Endothelial cell of umbilical vein (primary cell): ENCODE data around the gene OTUD7B. TPM values are rescaled to one million over a fixed set of nuclear protein-coding genes. Genes with fewer than 3 reads are reported as not detected.

ENCODE experiments used
- BruUV-seq: library from RNA; stranded (reverse); fragments of 400-500 nt; replicated peaks from 2 replicates; lab custom pipeline; 2021; lab: Mats Ljungman, UMichigan
- CTCF ChIA-PET: fragments of 300-600, 350-600 bp; sonication (Branson Sonifier 250); formaldehyde crosslinking; loops from one replicate; lab custom pipeline; 2021; ENCODE audit warnings: antibody characterized with exemption, inconsistent platforms; lab: Charles Lee
- POLR2A ChIA-PET: fragments of 300-600, 350-600 bp; sonication (Branson Sonifier 250); formaldehyde crosslinking; loops from one replicate; lab custom pipeline; 2021; ENCODE audit warnings: antibody characterized with exemption, inconsistent platforms; lab: Charles Lee
- DNase-seq: peaks from one replicate; pipeline ENCODE4 v3.0.0-alpha.2; 2011; ENCODE audit warnings: low read depth, low spot score
- FAIRE-seq: peaks from 2 replicates; lab custom pipeline; 2011; peaks lifted over from hg19 to GRCh38; lab: Jason Lieb, UNC
- H2AFZ ChIP-seq: 2 replicates; pipeline ENCODE4 v1.6.0; 2012; ENCODE audit warnings: low read depth, low read length, control low read depth, inconsistent platforms
- H3K27ac ChIP-seq: 2 replicates; pipeline ENCODE4 v1.5.1; 2011; ENCODE audit warnings: low read depth, mild to moderate bottlenecking, control low read depth, low read length, moderate library complexity; ENCODE audit not compliant: insufficient read depth
- H3K27me3 ChIP-seq, 2 experiments: 2 replicates each; pipeline versions ENCODE4 v1.6.0 to v1.6.1; 2011; ENCODE audit warnings: low read length in 2 of 2, mixed read lengths in 1 of 2; ENCODE audit not compliant: control insufficient read depth in 2 of 2, insufficient read depth in 2 of 2
- H3K36me3 ChIP-seq, 2 experiments: 2 replicates in 1 of 2; 3 replicates in 1 of 2; pipeline ENCODE4 v1.5.1; 2011; ENCODE audit warnings: low read length in 2 of 2, mild to moderate bottlenecking in 1 of 2, moderate library complexity in 1 of 2; ENCODE audit not compliant: control insufficient read depth in 2 of 2, insufficient read depth in 2 of 2; ENCODE audit errors: extremely low read depth in 1 of 2
- H3K4me1 ChIP-seq: 3 replicates; pipeline ENCODE4 v1.5.1; 2011; ENCODE audit warnings: mild to moderate bottlenecking, low read length; ENCODE audit not compliant: control insufficient read depth, insufficient read depth; ENCODE audit errors: extremely low read depth
- H3K4me2 ChIP-seq: 2 replicates; pipeline ENCODE4 v1.6.1; 2011; ENCODE audit warnings: low read length, control low read depth, mixed read lengths; ENCODE audit not compliant: insufficient read depth
- H3K4me3 ChIP-seq, 3 experiments: fragments of 200-600 bp in 1 of 3; sonication (generic), shearing (Covaris generic) in 1 of 3; replicated peaks in 1 of 3; 2 replicates each; pipeline ENCODE4 v1.5.1; 2011 to 2016; ENCODE audit warnings: control low read depth in 3 of 3, low read length in 3 of 3, mild to moderate bottlenecking in 2 of 3, inconsistent platforms in 1 of 3, low read depth in 1 of 3, moderate library complexity in 1 of 3; ENCODE audit not compliant: insufficient read depth in 1 of 3
- H3K79me2 ChIP-seq: 2 replicates; pipeline ENCODE4 v1.6.0; 2012; ENCODE audit warnings: low read length, inconsistent platforms; ENCODE audit not compliant: control insufficient read depth, insufficient read depth
- H3K9ac ChIP-seq: replicated peaks from 2 replicates; pipeline ENCODE3; 2011; ENCODE audit warnings: low read length, control low read depth; ENCODE audit not compliant: insufficient read depth; ENCODE audit errors: extremely low read depth
- H3K9me1 ChIP-seq: replicated peaks from 3 replicates; pipeline ENCODE4 v1.6.0; 2011; ENCODE audit warnings: mild to moderate bottlenecking, low read length; ENCODE audit not compliant: control insufficient read depth, insufficient read depth; ENCODE audit errors: extremely low read depth
- H3K9me3 ChIP-seq: replicated peaks from 2 replicates; pipeline ENCODE4 v1.5.1; 2012; ENCODE audit warnings: low read length, inconsistent platforms; ENCODE audit not compliant: control insufficient read depth, insufficient read depth
- H4K20me1 ChIP-seq: replicated peaks from 2 replicates; pipeline ENCODE3; 2011; ENCODE audit warnings: mild to moderate bottlenecking, low read length; ENCODE audit not compliant: control insufficient read depth, insufficient read depth; ENCODE audit errors: extremely low read depth
- EZH2 ChIP-seq: IDR thresholded peaks from 2 replicates; pipeline ENCODE4 v1.6.1; 2012; ENCODE audit warnings: borderline replicate concordance, low read depth, mild to moderate bottlenecking, moderate library complexity, low read length, inconsistent platforms; ENCODE audit not compliant: severe bottlenecking
- FOS ChIP-seq: IDR thresholded peaks from 2 replicates; pipeline ENCODE4 v1.6.1; 2011; ENCODE audit warnings: mild to moderate bottlenecking, low read length, moderate library complexity, borderline replicate concordance; ENCODE audit not compliant: insufficient read depth
- GATA2 ChIP-seq: IDR thresholded peaks from 2 replicates; pipeline ENCODE4 v1.7.0; 2011; ENCODE audit warnings: low read depth, mild to moderate bottlenecking, moderate library complexity, mixed read lengths, low read length; ENCODE audit not compliant: insufficient read length, insufficient read depth
- JUN ChIP-seq: IDR thresholded peaks from 2 replicates; pipeline ENCODE4 v1.6.1; 2011; ENCODE audit warnings: borderline replicate concordance, low read depth; ENCODE audit not compliant: insufficient read length, insufficient read depth
- MYC ChIP-seq: IDR thresholded peaks from one replicate; pipeline ENCODE4 v1.6.1; 2011; ENCODE audit warnings: mild to moderate bottlenecking, low read depth, low read length
- POLR2A ChIP-seq: IDR thresholded peaks from 2 replicates; pipeline ENCODE4 v1.6.1; 2012; ENCODE audit warnings: low read depth, mild to moderate bottlenecking, control low read depth, low read length
- dilution Hi-C: fragments of 300-500 bp; cut with MboI; formaldehyde crosslinking; loops from one replicate; pipeline ENCODE4 v1.15.0; 2019; ENCODE audit warnings: low sequenced_read_pairs; ENCODE audit not compliant: extremely low pct_ligation_motif_present
- intact Hi-C: fragments of 100-400 bp; cut with micrococcal nuclease; formaldehyde crosslinking; loops from one replicate; pipeline ENCODE4 v1.10.0; 2022
- polyA plus RNA-seq, 4 experiments: library from polyadenylated mRNA; depleted of rRNA in 3 of 4; stranded (reverse) in 3 of 4; unstranded in 1 of 4; fragments of >200 nt; gene quantifications; 2 replicates each; pipeline versions ENCODE4 v1.2.1 to v1.2.3, GENCODE V29; 2011 to 2012; ENCODE audit warnings: missing spikeins in 1 of 4
- total RNA-seq: library from RNA; stranded (reverse); gene quantifications from 2 replicates; pipeline ENCODE4 v1.2.3, GENCODE V29; 2021
- TF ChIP-seq, protein P1 (sequence below): IDR thresholded peaks from 2 replicates; pipeline ENCODE4 v1.6.1; 2011; ENCODE audit not compliant: insufficient read depth, insufficient read length
- TF ChIP-seq, protein P2 (sequence below), 2 donors: IDR thresholded peaks; 1 replicate in 1 of 2; 2 replicates in 1 of 2; pipeline ENCODE4 v1.5.1; 2011; ENCODE audit warnings: low read length in 2 of 2, mild to moderate bottlenecking in 2 of 2, moderate library complexity in 2 of 2, control low read depth in 1 of 2, inconsistent platforms in 1 of 2, low read depth in 1 of 2; ENCODE audit not compliant: insufficient read depth in 1 of 2; ENCODE audit errors: extremely low read depth in 1 of 2

Gene OTUD7B
- total and polyA plus RNA-seq, 2 donors (not counting 3 experiments of a cell fraction or from before 2014, with no cell fraction given), result 4.3 to 22.8 TPM

DNA sequence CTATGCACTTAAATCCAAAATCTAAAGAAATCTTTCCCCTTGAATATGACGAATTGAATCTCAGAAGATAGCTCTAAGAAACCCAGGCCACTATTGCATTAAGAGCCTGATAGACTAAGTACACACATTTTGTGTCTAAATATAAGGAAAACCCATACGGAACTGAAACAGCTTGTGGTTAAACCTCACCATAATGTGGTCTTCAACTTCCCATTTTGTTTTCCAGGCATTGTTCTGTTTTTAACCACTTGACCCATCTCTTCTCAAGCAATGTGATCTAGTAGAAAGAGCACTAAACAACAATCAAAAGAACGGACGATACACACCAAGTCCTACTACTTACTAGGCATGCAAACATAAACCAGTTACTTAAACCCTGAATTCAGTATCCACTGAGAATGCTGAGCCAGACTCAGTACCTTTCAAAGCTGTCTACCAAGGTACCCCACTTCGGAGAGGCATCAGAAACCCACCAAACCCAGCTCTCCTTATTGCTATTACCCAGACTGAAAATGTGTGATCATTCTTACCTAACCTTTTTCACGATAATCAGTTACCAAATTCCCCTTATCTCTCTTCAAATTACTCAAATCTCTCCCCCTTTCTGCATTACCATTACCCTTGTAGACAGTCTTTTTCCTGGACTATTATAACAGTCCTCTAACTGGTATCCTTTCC, 12.8 kb downstream of the OTUD7B start:
- H3K4me1 ChIP-seq, result peaks cover 8% of the 10 kb centered on the region
- H3K36me3 ChIP-seq, result peaks cover 0 to 2% of the 10 kb centered on the region in 2 experiments
- no peak overlapping the region for H2AFZ ChIP-seq
- CTCF ChIA-PET, result interaction anchor here (0.7 to 2.5 kb wide), 5 partner anchors 12 to 189 kb away, joined by 3 to 13 read pairs (median 4); partner anchors contain the start of gene OTUD7B
- no peak for DNase-seq
- H3K9me3 ChIP-seq, result no peaks in the 10 kb centered on the region
- intact Hi-C loops (loop anchor here (1.0 kb wide), 1 partner anchor 13 kb away; the partner anchor contains the start of gene OTUD7B), dilution Hi-C loops (no loop called here)
- H3K9me1 ChIP-seq, result no peaks in the 10 kb centered on the region
- H3K27ac ChIP-seq, result no peak overlapping the region
- H3K4me2 ChIP-seq, result no peak overlapping the region
- no peak overlapping the region for H3K4me3 ChIP-seq
- no peak for TF ChIP-seq POLR2A
- no peak for TF ChIP-seq GATA2
- no peak for TF ChIP-seq FOS
- TF ChIP-seq MYC, result no peak
- TF ChIP-seq JUN, result no peak
- TF ChIP-seq, protein P1, sequence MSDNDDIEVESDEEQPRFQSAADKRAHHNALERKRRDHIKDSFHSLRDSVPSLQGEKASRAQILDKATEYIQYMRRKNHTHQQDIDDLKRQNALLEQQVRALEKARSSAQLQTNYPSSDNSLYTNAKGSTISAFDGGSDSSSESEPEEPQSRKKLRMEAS, result no peak
- TF ChIP-seq, protein P2, sequence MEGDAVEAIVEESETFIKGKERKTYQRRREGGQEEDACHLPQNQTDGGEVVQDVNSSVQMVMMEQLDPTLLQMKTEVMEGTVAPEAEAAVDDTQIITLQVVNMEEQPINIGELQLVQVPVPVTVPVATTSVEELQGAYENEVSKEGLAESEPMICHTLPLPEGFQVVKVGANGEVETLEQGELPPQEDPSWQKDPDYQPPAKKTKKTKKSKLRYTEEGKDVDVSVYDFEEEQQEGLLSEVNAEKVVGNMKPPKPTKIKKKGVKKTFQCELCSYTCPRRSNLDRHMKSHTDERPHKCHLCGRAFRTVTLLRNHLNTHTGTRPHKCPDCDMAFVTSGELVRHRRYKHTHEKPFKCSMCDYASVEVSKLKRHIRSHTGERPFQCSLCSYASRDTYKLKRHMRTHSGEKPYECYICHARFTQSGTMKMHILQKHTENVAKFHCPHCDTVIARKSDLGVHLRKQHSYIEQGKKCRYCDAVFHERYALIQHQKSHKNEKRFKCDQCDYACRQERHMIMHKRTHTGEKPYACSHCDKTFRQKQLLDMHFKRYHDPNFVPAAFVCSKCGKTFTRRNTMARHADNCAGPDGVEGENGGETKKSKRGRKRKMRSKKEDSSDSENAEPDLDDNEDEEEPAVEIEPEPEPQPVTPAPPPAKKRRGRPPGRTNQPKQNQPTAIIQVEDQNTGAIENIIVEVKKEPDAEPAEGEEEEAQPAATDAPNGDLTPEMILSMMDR (IDR thresholded peaks at IDR 0.05; ENCODE audit: extremely low read depth in 1 of 2, insufficient read depth in 1 of 2, low read depth in 1 of 2, low read length in 2 of 2), result no peak
- no peak for TF ChIP-seq EZH2
- H4K20me1 ChIP-seq, result peaks cover 2% of the 10 kb centered on the region
- no TSS peak for BruUV-seq
- POLR2A ChIA-PET, result no interaction called here
- H3K9ac ChIP-seq, result no peak overlapping the region
- H3K79me2 ChIP-seq, result peaks cover 53% of the 10 kb centered on the region
- H3K27me3 ChIP-seq, result no peaks in the 10 kb centered on the region
- no peak for FAIRE-seq
